Kidney (tissue), 14 donors: ENCODE data around the gene POGZ. TPM values are rescaled to one million over a fixed set of nuclear protein-coding genes. Genes with fewer than 3 reads are reported as not detected.

ENCODE experiments used
- DNase-seq, 5 donors: peaks; one replicate each; pipeline ENCODE4 v3.0.0-alpha.2; 2013 to 2020
- FAIRE-seq: peaks from 2 replicates; lab custom pipeline; 2012; peaks lifted over from hg19 to GRCh38; lab: Jason Lieb, UNC
- H3K27ac ChIP-seq, 2 donors: one replicate each; pipeline ENCODE4 v1.7.0; 2013; ENCODE audit warnings: low read depth in 2 of 2, low read length in 2 of 2, inconsistent platforms in 1 of 2
- H3K27me3 ChIP-seq: one replicate; pipeline ENCODE4 v1.7.1; 2013; ENCODE audit warnings: low read length, inconsistent platforms; ENCODE audit not compliant: control insufficient read depth, insufficient read depth
- H3K36me3 ChIP-seq, 3 donors: one replicate each; pipeline versions ENCODE4 v1.7.0 to v1.7.1; 2013; ENCODE audit warnings: low read length in 3 of 3, control low read depth in 1 of 3, inconsistent platforms in 1 of 3; ENCODE audit not compliant: insufficient read depth in 3 of 3, control insufficient read depth in 2 of 3
- H3K4me1 ChIP-seq, 3 donors: one replicate each; pipeline versions ENCODE4 v1.7.0 to v1.7.1; 2013; ENCODE audit warnings: low read length in 3 of 3, inconsistent platforms in 1 of 3, low read depth in 1 of 3; ENCODE audit not compliant: control insufficient read depth in 2 of 3, insufficient read depth in 2 of 3
- H3K4me3 ChIP-seq, 3 donors: one replicate each; pipeline versions ENCODE4 v1.7.0 to v1.8.1; 2013; ENCODE audit warnings: low read length in 3 of 3, control low read depth in 1 of 3, inconsistent platforms in 1 of 3
- H3K9ac ChIP-seq, 3 donors: one replicate each; pipeline versions ENCODE4 v1.7.0 to v1.7.1; 2013; ENCODE audit warnings: low read length in 3 of 3, control low read depth in 1 of 3, inconsistent platforms in 1 of 3
- H3K9me3 ChIP-seq, 3 donors: one replicate each; pipeline versions ENCODE4 v1.7.0 to v1.7.1; 2013; ENCODE audit warnings: low read length in 3 of 3, control low read depth in 1 of 3, inconsistent platforms in 1 of 3; ENCODE audit not compliant: control insufficient read depth in 2 of 3, insufficient read depth in 1 of 3
- CTCF ChIP-seq: IDR thresholded peaks from 3 replicates; pipeline ENCODE4 v1.5.1; 2012; ENCODE audit warnings: mild to moderate bottlenecking, moderate library complexity, borderline replicate concordance; ENCODE audit not compliant: insufficient read depth; ENCODE audit errors: extremely low read depth
- intact Hi-C: fragments of 100-400 bp; cut with DNase I; formaldehyde crosslinking; loops from one replicate; pipeline ENCODE4 v1.11.1; 2022
- polyA plus RNA-seq: library from polyadenylated mRNA; stranded (reverse); fragments of 350-450 nt; fragmentation: Illumina TruSeq; extraction: RNeasy Lipid Tissue Mini Kit (QIAGEN cat#74804); gene quantifications from one replicate; pipeline ENCODE4 v1.2.3, GENCODE V29; 2014; ENCODE audit warnings: low read depth, low replicate concordance; ENCODE audit not compliant: insufficient read depth
- total RNA-seq: library from RNA; stranded (reverse); fragmentation: NEBNext Ultra II Directional; extraction: Animal tissue kit (Norgen Biotek cat#: 25700); gene quantifications from one replicate; pipeline ENCODE4 v1.2.1, GENCODE V29; 2021
- donor health status: control.
- donor health status: control.
- donor health status: control.
- donor health status: control.
- donor health status: control.
- donor health status: DM: yes; HTN: yes; CAD: no.
- donor health status: Normal renal cell carcinoma (clear cell type).

Gene POGZ
- total and polyA plus RNA-seq, 2 donors from 2014 or later: 16.4 to 96.6 TPM

DNA sequence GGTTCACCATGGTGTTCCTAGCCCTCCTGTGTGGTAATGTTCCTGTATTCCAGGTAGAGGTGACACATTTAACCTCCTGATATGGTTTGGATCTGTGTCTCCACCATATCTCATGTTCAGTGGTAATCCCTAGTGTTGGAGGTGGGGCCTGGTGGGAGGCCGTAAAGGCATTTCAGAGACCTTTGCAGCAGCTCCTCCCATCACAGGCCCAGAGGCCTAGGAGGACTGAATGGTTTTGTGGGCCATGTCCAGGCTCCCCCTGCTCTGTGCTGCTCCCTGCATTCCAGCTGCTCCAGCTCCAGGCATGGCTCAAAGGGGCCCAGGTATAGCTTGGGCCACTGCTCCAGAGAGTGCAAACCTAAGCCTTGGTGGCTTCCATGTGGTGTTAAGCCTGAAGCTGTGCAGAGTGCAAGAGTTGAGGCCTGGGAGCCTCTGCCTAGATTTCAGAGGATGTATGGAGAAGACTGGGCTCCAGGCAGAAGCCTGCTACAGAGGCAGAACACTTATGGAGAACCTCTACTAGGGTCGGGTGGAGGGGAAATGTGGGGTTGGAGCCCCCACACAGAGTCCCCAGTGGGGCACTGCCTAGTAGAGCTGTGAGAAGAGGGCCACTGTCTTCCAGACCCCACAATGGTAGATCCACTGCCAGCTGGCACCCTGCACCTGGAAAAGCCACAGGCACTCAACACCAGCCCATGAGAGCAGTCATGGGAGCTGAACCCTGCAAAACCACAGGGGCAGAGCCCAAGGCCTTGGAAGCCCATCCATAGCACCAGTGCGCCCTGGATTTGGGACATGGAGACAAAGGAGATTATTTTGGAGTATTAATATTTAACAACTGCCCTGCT, 96.8 kb downstream of the POGZ start:
- Histone ChIP-seq H3K9me3 (peaks cover 0 to 2% (median 0%) of the 10 kb centered on the region in 3 donors), H3K27me3 (no peaks in the 10 kb centered on the region), H3K4me3 (no peak overlapping the region), H3K9ac (no peak overlapping the region), H3K4me1 (peaks cover 0 to 2% (median 2%) of the 10 kb centered on the region in 3 donors), H3K36me3 (peaks cover 0 to 31% (median 13%) of the 10 kb centered on the region in 3 donors), H3K27ac (no peak overlapping the region)
- intact Hi-C loops: no loop called here
- no peak for FAIRE-seq
- DNase-seq: no peak
- no peak for TF ChIP-seq CTCF

DNA sequence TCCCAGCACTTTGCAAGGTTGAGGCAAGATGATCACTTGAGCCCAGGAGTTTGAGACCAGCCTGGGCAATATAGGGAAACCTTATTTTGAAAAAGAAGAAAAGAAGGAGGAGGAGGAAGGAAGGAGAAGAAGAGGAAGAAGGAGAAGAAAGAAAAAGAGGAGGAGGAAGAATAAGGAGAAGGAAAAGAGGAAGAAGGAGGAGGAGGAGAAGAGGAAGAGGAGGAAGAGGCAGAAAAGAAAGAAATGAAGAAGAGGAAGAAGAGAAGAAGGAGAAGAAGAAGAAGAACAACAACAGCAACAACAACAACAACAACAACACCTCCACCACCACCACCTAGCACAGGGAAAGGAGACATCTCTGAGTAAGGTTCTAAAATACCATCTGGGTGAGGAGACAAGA, 97.4 kb downstream of the POGZ start:
- no peak overlapping the region for H3K9ac ChIP-seq
- TF ChIP-seq CTCF: no peak
- H3K4me3 ChIP-seq: no peak overlapping the region
- H3K9me3 ChIP-seq: peaks cover 0 to 2% (median 0%) of the 10 kb centered on the region in 3 donors
- no peak overlapping the region for H3K27ac ChIP-seq
- intact Hi-C loops: no loop called here
- H3K27me3 ChIP-seq: no peaks in the 10 kb centered on the region
- no peaks in the 10 kb centered on the region for H3K4me1 ChIP-seq
- no peak for DNase-seq
- H3K36me3 ChIP-seq: peaks cover 0 to 31% (median 13%) of the 10 kb centered on the region in 3 donors
- FAIRE-seq: no peak

DNA sequence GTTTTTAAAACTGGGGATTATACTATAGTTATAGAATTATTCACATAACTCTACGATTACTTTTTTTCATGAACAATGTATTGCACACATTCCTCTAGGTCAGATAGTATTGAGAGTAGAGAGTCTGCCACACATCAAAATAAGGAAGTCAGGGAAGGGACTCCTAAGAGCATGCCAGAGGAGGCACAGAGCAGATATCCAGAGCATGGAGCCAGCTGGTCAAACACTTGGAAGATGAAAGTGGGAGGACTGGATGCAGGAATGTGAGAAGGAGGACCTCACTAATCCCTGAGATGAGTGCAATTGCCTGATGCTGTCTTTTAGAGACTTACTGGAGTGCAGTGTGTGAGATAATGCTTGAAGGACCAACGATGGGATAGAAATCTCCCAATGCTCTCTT, 102.6 kb downstream of the POGZ start:
- Histone ChIP-seq H3K36me3 (no peaks in the 10 kb centered on the region), H3K27ac (no peak overlapping the region), H3K4me3 (no peak overlapping the region), H3K27me3 (no peaks in the 10 kb centered on the region), H3K9ac (no peak overlapping the region), H3K9me3 (no peaks in the 10 kb centered on the region), H3K4me1 (no peaks in the 10 kb centered on the region)
- DNase-seq (no peak), FAIRE-seq (no peak)
- no peak for TF ChIP-seq CTCF
- intact Hi-C loops: no loop called here

Other genes starting within 250 kb of the POGZ start
- gene PSMD4, start 204.8 kb downstream of the POGZ start, total RNA-seq: 123 TPM
- gene PSMD4, start 204.8 kb downstream of the POGZ start, polyA plus RNA-seq: 178 TPM
- gene ZNF687, start 177.2 kb downstream of the POGZ start, total RNA-seq: 30.3 TPM
- gene ZNF687, start 177.2 kb downstream of the POGZ start, polyA plus RNA-seq: 8.5 TPM
- 60.9 TPM for gene PI4KB, start 132.1 kb downstream of the POGZ start, total RNA-seq
- gene PI4KB, start 132.1 kb downstream of the POGZ start, polyA plus RNA-seq: 43.5 TPM
- 46.6 TPM for gene RFX5, start 112.2 kb downstream of the POGZ start, total RNA-seq
- gene RFX5, start 112.2 kb downstream of the POGZ start, polyA plus RNA-seq: 17.9 TPM
- 50.0 TPM for gene SELENBP1, start 86.8 kb downstream of the POGZ start, total RNA-seq
- gene SELENBP1, start 86.8 kb downstream of the POGZ start, polyA plus RNA-seq: 161 TPM
- gene PSMB4, start 59.9 kb downstream of the POGZ start, total RNA-seq: 212 TPM
- gene PSMB4, start 59.9 kb downstream of the POGZ start, polyA plus RNA-seq: 436 TPM
- 41.6 TPM for gene CGN, start 51.9 kb upstream of the POGZ start, total RNA-seq
- gene CGN, start 51.9 kb upstream of the POGZ start, polyA plus RNA-seq: 24.0 TPM
- 12.9 TPM for gene TUFT1, start 80.8 kb upstream of the POGZ start, total RNA-seq
- 8.9 TPM for gene TUFT1, start 80.8 kb upstream of the POGZ start, polyA plus RNA-seq
- 46.3 TPM for gene SNX27, start 152.6 kb upstream of the POGZ start, total RNA-seq
- gene SNX27, start 152.6 kb upstream of the POGZ start, polyA plus RNA-seq: 13.5 TPM